ENCODE measurements around the gene PXYLP1.

GRCh38 chr3:141212101-141212500, 19.5 kb upstream of the PXYLP1 start:
- no peak for TF ChIP-seq TAF1 (IDR thresholded peaks at IDR 0.05; ENCODE audit: low read depth)
- TF ChIP-seq REST (IDR thresholded peaks at IDR 0.05; ENCODE audit: borderline replicate concordance), result no peak
- TF ChIP-seq EP300 (conservative IDR thresholded peaks at IDR 0.05; ENCODE audit: poor library complexity, severe bottlenecking), result no peak

Data from neural cell (in vitro differentiated cells).